HFF-Myc (cell line): ENCODE data around the gene ARHGAP15.

Source experiments
- DNase-seq: peaks from one replicate; pipeline ENCODE4 v3.0.0-alpha.2; 2011; ENCODE audit warnings: low read depth; ENCODE audit errors: extremely low read depth
- H3K4me3 ChIP-seq: replicated peaks from 2 replicates; pipeline ENCODE4 v1.5.1; 2011; ENCODE audit warnings: low read depth, mild to moderate bottlenecking, control low read depth, low read length
- CTCF ChIP-seq: IDR thresholded peaks from 2 replicates; pipeline ENCODE4 v1.5.1; 2012; ENCODE audit warnings: mild to moderate bottlenecking, low read depth, low read length, control low read depth; ENCODE audit errors: missing control alignments

The ARHGAP15 gene

GRCh38 chr2:143261986-143262385 lies 132.8 kb downstream of the ARHGAP15 start:
- no peak for DNase-seq
- TF ChIP-seq CTCF: no peak

GRCh38 chr2:143262389-143262788 lies 133.2 kb downstream of the ARHGAP15 start:
- TF ChIP-seq CTCF: no peak
- H3K4me3 ChIP-seq: no peak overlapping the region
- DNase-seq: no peak

More at GRCh38 chr2:143261986-143262385, 132.8 kb downstream of the ARHGAP15 start:
- no peak overlapping the region for H3K4me3 ChIP-seq

GRCh38 chr2:143263066-143263625 lies 133.9 kb downstream of the ARHGAP15 start:
- H3K4me3 ChIP-seq: no peak overlapping the region
- DNase-seq: no peak
- no peak for TF ChIP-seq CTCF

- peak; percentile 4 for DNase-seq
- H3K4me3 ChIP-seq: no peak overlapping the region
- TF ChIP-seq CTCF: no peak
Observed at GRCh38 chr2:143264851-143265250, 135.6 kb downstream of the ARHGAP15 start.

GRCh38 chr2:143279672-143280071 lies 150.5 kb downstream of the ARHGAP15 start:
- no peak overlapping the region for H3K4me3 ChIP-seq
- DNase-seq: no peak
- no peak for TF ChIP-seq CTCF

GRCh38 chr2:143280097-143280757 lies 151.0 kb downstream of the ARHGAP15 start:
- no peak for DNase-seq
- no peak overlapping the region for H3K4me3 ChIP-seq
- no peak for TF ChIP-seq CTCF
